Stimulated activated CD8-positive, alpha-beta memory T cell treated with anti-CD3 and anti-CD28 coated beads, Interleukin-15, amount 100 ng/mL, for 1 hour (primary cell): ENCODE measurements around the gene RHBG.

Experiments
- DNase-seq: peaks from one replicate; pipeline ENCODE4 v3.0.0-alpha.2; 2020; ENCODE audit warnings: low read depth

Gene RHBG

GRCh38 chr1:156407344-156407743 is 38.3 kb downstream of the RHBG start:
- DNase-seq, result no peak

- DNase-seq, result no peak
Measured at GRCh38 chr1:156407760-156408159, 38.7 kb downstream of the RHBG start.

- DNase-seq, result no peak
Measured at GRCh38 chr1:156409439-156409838, 40.4 kb downstream of the RHBG start.

GRCh38 chr1:156410238-156410637 is 41.2 kb downstream of the RHBG start:
- no peak for DNase-seq

- DNase-seq, result no peak
Measured at GRCh38 chr1:156410740-156411139, 41.7 kb downstream of the RHBG start.

GRCh38 chr1:156412653-156413321 is 43.8 kb downstream of the RHBG start:
- no peak for DNase-seq

- DNase-seq, result no peak
Measured at GRCh38 chr1:156413391-156414246, 44.6 kb downstream of the RHBG start.

- no peak for DNase-seq
Measured at GRCh38 chr1:156414461-156415064, 45.6 kb downstream of the RHBG start.

- DNase-seq, result no peak
Measured at GRCh38 chr1:156416993-156417392, 48.0 kb downstream of the RHBG start.

GRCh38 chr1:156417401-156418020 is 48.5 kb downstream of the RHBG start:
- DNase-seq, result no peak

- no peak for DNase-seq
Measured at GRCh38 chr1:156418416-156419070, 49.5 kb downstream of the RHBG start.

- DNase-seq, result peak; percentile 28
Measured at GRCh38 chr1:156419854-156420204, 50.8 kb downstream of the RHBG start.

GRCh38 chr1:156420205-156421061 is 51.4 kb downstream of the RHBG start:
- DNase-seq, result no peak

- peak; percentile 28 for DNase-seq
Measured at GRCh38 chr1:156421062-156421938, 52.3 kb downstream of the RHBG start.

- DNase-seq, result no peak
Measured at GRCh38 chr1:156421939-156422601, 53.1 kb downstream of the RHBG start.

- DNase-seq, result no peak
Measured at GRCh38 chr1:156422602-156423091, 53.6 kb downstream of the RHBG start.

GRCh38 chr1:156423422-156424352 is 54.7 kb downstream of the RHBG start:
- no peak for DNase-seq

- no peak for DNase-seq
Measured at GRCh38 chr1:156424806-156425432, 55.9 kb downstream of the RHBG start.
